Measurements from ENCODE around the gene MGA. TPM values are rescaled to one million over a fixed set of nuclear protein-coding genes. Genes with fewer than 3 reads are reported as not detected.

MGA gene
- total and polyA plus RNA-seq, 2 of the 8 experiments (the other 6 are each of a cell fraction or from before 2014, with no cell fraction given) = 7.6 to 53.2 TPM

GRCh38 chr15:41690636-41691035 lies 30.4 kb downstream of the MGA start:
- Histone ChIP-seq H4K91ac (replicated peaks; ENCODE audit: insufficient read length, low read length) (no peak overlapping the region), H3K14ac (ENCODE audit: insufficient read length) (no peak overlapping the region), H3K27ac (ENCODE audit: low read depth, low read length) (no peak overlapping the region), H2BK20ac (ENCODE audit: low read length) (no peak overlapping the region), H4K20me1 (replicated peaks in 1 of 2; ENCODE audit: control insufficient read depth in 1 of 2, insufficient read depth in 2 of 2, low read length in 2 of 2) (peaks cover 0 to 2% of the 10 kb centered on the region in 2 experiments), H3K23ac (ENCODE audit: insufficient read length) (no peak overlapping the region), H2BK15ac (ENCODE audit: low read length) (no peak overlapping the region), H3K79me2 (ENCODE audit: control insufficient read depth in 1 of 2, insufficient read depth in 2 of 2, low read length in 2 of 2) (peaks cover 3 to 93% of the 10 kb centered on the region in 2 experiments; a peak in 3 of 4 replicates), H2BK12ac (ENCODE audit: low read depth, low read length) (no peak overlapping the region), H2BK5ac (ENCODE audit: low read depth, low read length) (no peak overlapping the region), H4K8ac (ENCODE audit: extremely low read depth, insufficient read depth, low read length) (no peak overlapping the region), H3K9ac (replicated peaks in 1 of 4; ENCODE audit: extremely low read depth in 1 of 4, low read depth in 3 of 4, low read length in 3 of 4) (no peak overlapping the region), H3K56ac (replicated peaks; ENCODE audit: insufficient read length, low read depth, low read length) (no peak overlapping the region), H3K18ac (ENCODE audit: extremely low read depth, low read length) (no peak overlapping the region), H4K5ac (ENCODE audit: insufficient read length, low read depth, low read length) (no peak overlapping the region), H3K23me2 (ENCODE audit: low read depth, low read length) (0 out of 2 replicates have a peak, but pooled peaks cover 2% of the 10 kb centered on the region), H3K27me3 (replicated peaks in 1 of 4; ENCODE audit: control insufficient read depth in 3 of 4, extremely low read depth in 1 of 4, insufficient read depth in 3 of 4, low read length in 3 of 4) (no peaks in the 10 kb centered on the region), H3K36me3 (ENCODE audit: control insufficient read depth in 2 of 4, insufficient read depth in 4 of 4, low read length in 3 of 4) (no peaks in the 10 kb centered on the region), H2BK120ac (replicated peaks; ENCODE audit: low read depth, low read length) (no peak overlapping the region), H3K79me1 (ENCODE audit: low read depth, low read length) (peaks cover 5% of the 10 kb centered on the region; the same call in 1 of the 2 replicates), H3K4me1 (replicated peaks in 1 of 4; ENCODE audit: control insufficient read depth in 3 of 4, insufficient read depth in 4 of 4, low read length in 3 of 4) (no peaks in the 10 kb centered on the region), H2AFZ (ENCODE audit: low read length) (no peak overlapping the region), H3K9me3 (ENCODE audit: insufficient read depth in 2 of 2, low read depth in 1 of 2, low read length in 1 of 2) (no peaks in the 10 kb centered on the region), H2AK5ac (ENCODE audit: low read depth, low read length) (no peak overlapping the region), H3K4me3 (ENCODE audit: extremely low read depth in 1 of 4, insufficient read depth in 2 of 4, low read depth in 3 of 4, low read length in 4 of 4) (no peak overlapping the region), H3K4me2 (ENCODE audit: insufficient read depth in 1 of 2, low read depth in 2 of 2, low read length in 2 of 2) (no peak overlapping the region), H3K4ac (replicated peaks; ENCODE audit: insufficient read length, low read depth, low read length) (no peak overlapping the region)
- FAIRE-seq = no peak
- 74% methylated on average over 1 of the region's 1 CpG; no CpG with 5 or more reads in 1 of the 2 experiments for WGBS, 2 experiments (ENCODE audit: extremely low coverage in 1 of 2, insufficient coverage in 1 of 2, insufficient read length in 1 of 2, insufficient replicate concordance in 2 of 2, low coverage in 1 of 2, low lambda C conversion rate in 2 of 2, missing lambda C conversion rate in 1 of 2)
- POLR2A ChIA-PET (ENCODE audit: partially characterized antibody) = no interaction called here
- DNase-seq (ENCODE audit: low read depth in 1 of 2, low spot score in 2 of 2) = no peak
- CTCF ChIA-PET (ENCODE audit: partially characterized antibody) = interaction anchor here (0.6 kb wide), 2 partner anchors 190 to 664 kb away, joined by 3 read pairs; no protein-coding TSS in a partner anchor
- TF ChIP-seq RNF2 (IDR thresholded peaks at IDR 0.05; ENCODE audit: borderline replicate concordance, low read depth, low read length, missing control alignments, poor library complexity, severe bottlenecking) (no peak), SAP30 (IDR thresholded peaks at IDR 0.05; ENCODE audit: insufficient read depth, insufficient replicate concordance, low read length) (no peak), MAFK (IDR thresholded peaks at IDR 0.05; ENCODE audit: low read depth, low read length) (no peak), PHF8 (conservative IDR thresholded peaks at IDR 0.05; ENCODE audit: low read depth, low read length) (no peak), EZH2 (IDR thresholded peaks at IDR 0.05; ENCODE audit: low read depth, low read length, severe bottlenecking) (no peak), KDM1A (IDR thresholded peaks at IDR 0.05; ENCODE audit: borderline replicate concordance, low read length) (no peak), KDM4A (IDR thresholded peaks at IDR 0.05; ENCODE audit: low read depth, low read length, severe bottlenecking) (no peak), SIRT6 (IDR thresholded peaks at IDR 0.05; ENCODE audit: low read length) (no peak), USF2 (IDR thresholded peaks at IDR 0.05; ENCODE audit: low read length) (no peak), HDAC2 (IDR thresholded peaks at IDR 0.05; ENCODE audit: borderline replicate concordance in 1 of 2, low read depth in 2 of 2, low read length in 2 of 2) (no peak), BRCA1 (IDR thresholded peaks at IDR 0.05; ENCODE audit: low read depth, low read length) (no peak), JUN (IDR thresholded peaks at IDR 0.05; ENCODE audit: low read depth, low read length) (no peak)

All from H1 (cell line).